Ovary (tissue), 9 donors: ENCODE measurements around the gene CCDC169. TPM values are rescaled to one million over a fixed set of nuclear protein-coding genes. Genes with fewer than 3 reads are reported as not detected.
"Not testable (repeated sequence)": the region's sequence is repeated elsewhere in the genome, so short reads cannot be mapped to it uniquely, and the experiment has no call there.

Experiments used
- DNase-seq, 5 donors: peaks; one replicate each; pipeline ENCODE4 v3.0.0-alpha.2; 2019 to 2020
- H3K27ac ChIP-seq, 2 donors: fragments of 200-600 bp; one replicate each; pipeline versions ENCODE4 v1.5.1 to v1.8.0; 2019 to 2022
- H3K27me3 ChIP-seq: fragments of 200-600 bp; one replicate; pipeline ENCODE4 v1.8.0; 2022
- H3K36me3 ChIP-seq: fragments of 200-600 bp; sonication (generic); one replicate; pipeline ENCODE4 v1.5.1; 2019
- H3K4me1 ChIP-seq: one replicate; pipeline ENCODE4 v1.8.1; 2013; ENCODE audit warnings: mild to moderate bottlenecking, moderate library complexity; ENCODE audit not compliant: insufficient read depth
- H3K4me3 ChIP-seq: fragments of 200-600 bp; sonication (generic); one replicate; pipeline ENCODE4 v1.5.1; 2017
- H3K9me3 ChIP-seq, 2 donors: fragments of 200-600 bp in 1 of 2; sonication (generic) in 1 of 2; one replicate each; pipeline versions ENCODE4 v1.5.1 to v1.8.1; 2013 to 2019; ENCODE audit warnings: mild to moderate bottlenecking in 1 of 2, moderate library complexity in 1 of 2
- CTCF ChIP-seq, 3 donors: fragments of 450-650 bp in 2 of 3; fragments of 200-600 bp in 1 of 3; IDR thresholded peaks; one replicate each; pipeline versions ENCODE4 v1.5.1 to v1.8.0; 2016 to 2022; ENCODE audit warnings: antibody characterized with exemption in 3 of 3, mild to moderate bottlenecking in 1 of 3
- EP300 ChIP-seq: sonication (generic); formaldehyde crosslinking; IDR thresholded peaks from one replicate; pipeline ENCODE4 v1.6.1; 2017; ENCODE audit warnings: antibody characterized with exemption
- POLR2A ChIP-seq: fragments of 450-650 bp; IDR thresholded peaks from one replicate; pipeline ENCODE4 v1.6.1; 2017; ENCODE audit warnings: antibody characterized with exemption, mild to moderate bottlenecking, moderate library complexity
- WGBS, 3 donors: extraction: QIAGEN DNeasy Blood & Tissue Kit in 1 of 3; methylation state at CpG; one replicate each; pipeline versions ENCODE4 v1.1.5 to v1.1.7; 2013 to 2017; 5-methylcytosine and 5-hydroxymethylcytosine counted together
- intact Hi-C, 4 donors: fragments of 100-400 bp; cut with DNase I; formaldehyde crosslinking; loops; one replicate each; pipeline versions ENCODE4 v1.11.0 to v1.15.1; 2022 to 2023
- polyA plus RNA-seq, 2 donors: library from polyadenylated mRNA; stranded (reverse); fragments of 200-250 nt in 1 of 2; fragments of 350-450 nt in 1 of 2; fragmentation: Illumina TruSeq in 1 of 2; extraction: RNeasy Lipid Tissue Mini Kit (QIAGEN cat#74804) in 1 of 2; gene quantifications; one replicate each; pipeline ENCODE4 v1.2.3, GENCODE V29; 2013 to 2014
- total RNA-seq, 7 donors: library from RNA; depleted of rRNA in 2 of 7; stranded (reverse); fragments of >200 nt in 2 of 7; fragmentation: NEBNext Ultra II Directional in 3 of 7; extraction: Animal tissue kit (Norgen Biotek cat#: 25700) in 3 of 7; gene quantifications; one replicate each; pipeline versions ENCODE4 v1.1.0 to v1.2.4, GENCODE V29; 2016 to 2023
- donor health status: DM: no; HTN: no; CAD: no; lungs with moderate emphysema.
- donor health status: DM: no; HTN: no; CAD: no.
- donor health status: Bipolar disorder and iron deficiency.
- donor health status: DM: yes; HTN: yes; CAD: no.
- donor health status: DM: no; HTN: no; CAD: no.
- donor health status: DM: yes; HTN: yes; CAD: no.

Gene CCDC169
- total and polyA plus RNA-seq, 9 donors = 0.24 to 2.7 (median 0.97) TPM; not detected in 1

GRCh38 chr13:36323408-36323807 is 25.8 kb upstream of the CCDC169 start:
- intact Hi-C loops = no loop called here
- no peaks in the 10 kb centered on the region for H3K9me3 ChIP-seq
- no peak overlapping the region for H3K4me3 ChIP-seq
- no peak for DNase-seq
- no peaks in the 10 kb centered on the region for H3K36me3 ChIP-seq
- no peak overlapping the region for H3K27ac ChIP-seq
- no peak for TF ChIP-seq CTCF (IDR thresholded peaks at IDR 0.05)
- no peak for TF ChIP-seq POLR2A
- no peak for TF ChIP-seq EP300
- WGBS, 3 donors = 93 to 95% (median 95%) methylated on average over 3 of the region's 3 CpGs
- no peaks in the 10 kb centered on the region for H3K4me1 ChIP-seq
- H3K27me3 ChIP-seq = no peaks in the 10 kb centered on the region

- H3K36me3 ChIP-seq, H3K27me3 ChIP-seq, H3K9me3 ChIP-seq, DNase-seq, H3K4me3 ChIP-seq, H3K4me1 ChIP-seq, intact Hi-C loops, H3K27ac ChIP-seq: not testable (repeated sequence)
- 68 to 93% (median 88%) methylated on average over 6 of the region's 6 CpGs for WGBS, 3 donors
Observed at GRCh38 chr13:36319793-36320192, 22.2 kb upstream of the CCDC169 start.

- no peak overlapping the region for H3K4me3 ChIP-seq
- intact Hi-C loops = no loop called here
- no peaks in the 10 kb centered on the region for H3K4me1 ChIP-seq
- no peaks in the 10 kb centered on the region for H3K9me3 ChIP-seq
- TF ChIP-seq EP300 (no peak), CTCF (IDR thresholded peaks at IDR 0.05) (no peak)
- H3K36me3 ChIP-seq = no peaks in the 10 kb centered on the region
- no peak for DNase-seq
- H3K27me3 ChIP-seq = no peaks in the 10 kb centered on the region
- no peak overlapping the region for H3K27ac ChIP-seq
- WGBS, 3 donors = 72 to 78% (median 73%) methylated on average over 3 of the region's 3 CpGs
Observed at GRCh38 chr13:36313047-36313969, 15.7 kb upstream of the CCDC169 start.

GRCh38 chr13:36310417-36311108 is 12.9 kb upstream of the CCDC169 start:
- no peak overlapping the region for H3K27ac ChIP-seq
- no peak for DNase-seq
- H3K27me3 ChIP-seq = no peaks in the 10 kb centered on the region
- H3K4me1 ChIP-seq = no peaks in the 10 kb centered on the region
- H3K9me3 ChIP-seq = no peaks in the 10 kb centered on the region
- H3K36me3 ChIP-seq = no peaks in the 10 kb centered on the region
- H3K4me3 ChIP-seq = no peak overlapping the region
- intact Hi-C loops = no loop called here
- WGBS, 3 donors = 87 to 92% (median 91%) methylated on average over 7 of the region's 7 CpGs
- TF ChIP-seq POLR2A (no peak), CTCF (IDR thresholded peaks at IDR 0.05) (no peak), EP300 (no peak)

GRCh38 chr13:36302289-36302688 is 4.7 kb upstream of the CCDC169 start:
- Histone ChIP-seq H3K36me3 (no peaks in the 10 kb centered on the region), H3K4me3 (no peak overlapping the region), H3K27ac (no peak overlapping the region), H3K4me1 (peaks cover 1% of the 10 kb centered on the region), H3K9me3 (no peaks in the 10 kb centered on the region), H3K27me3 (no peaks in the 10 kb centered on the region)
- 68 to 74% (median 71%) methylated on average over 3 of the region's 3 CpGs for WGBS, 3 donors
- no peak for DNase-seq
- intact Hi-C loops = no loop called here
- TF ChIP-seq CTCF (IDR thresholded peaks at IDR 0.05) (no peak), POLR2A (no peak), EP300 (no peak)

GRCh38 chr13:36299469-36299868 is 1.9 kb upstream of the CCDC169 start:
- DNase-seq, H3K27ac ChIP-seq, H3K4me3 ChIP-seq, H3K36me3 ChIP-seq, intact Hi-C loops, H3K27me3 ChIP-seq, H3K9me3 ChIP-seq, H3K4me1 ChIP-seq: not testable (repeated sequence)
- 40 to 53% (median 50%) methylated on average over 3 of the region's 3 CpGs for WGBS, 3 donors
